ENCODE measurements around the gene LAMTOR3.

GRCh38 chr4:99893839-99894160, 427 bp downstream of the LAMTOR3 start:
- no peak for TF ChIP-seq POLR2A (IDR thresholded peaks at IDR 0.05; ENCODE audit: low read depth)
- TF ChIP-seq CTCF (IDR thresholded peaks at IDR 0.05), result no peak

All from esophagus muscularis mucosa (tissue), 3 donors.